Measurements from ENCODE around the gene ATP4A.

Gene ATP4A

GRCh38 chr19:35565016-35565856 is 1.8 kb upstream of the ATP4A start:
- no peak for DNase-seq

GRCh38 chr19:35562776-35563175 is 682 bp downstream of the ATP4A start:
- no peak for DNase-seq

- no peak for DNase-seq
Observed at GRCh38 chr19:35562336-35562735, 1.1 kb downstream of the ATP4A start.

- no peak for DNase-seq
Observed at GRCh38 chr19:35561436-35561835, 2.0 kb downstream of the ATP4A start.

DNA sequence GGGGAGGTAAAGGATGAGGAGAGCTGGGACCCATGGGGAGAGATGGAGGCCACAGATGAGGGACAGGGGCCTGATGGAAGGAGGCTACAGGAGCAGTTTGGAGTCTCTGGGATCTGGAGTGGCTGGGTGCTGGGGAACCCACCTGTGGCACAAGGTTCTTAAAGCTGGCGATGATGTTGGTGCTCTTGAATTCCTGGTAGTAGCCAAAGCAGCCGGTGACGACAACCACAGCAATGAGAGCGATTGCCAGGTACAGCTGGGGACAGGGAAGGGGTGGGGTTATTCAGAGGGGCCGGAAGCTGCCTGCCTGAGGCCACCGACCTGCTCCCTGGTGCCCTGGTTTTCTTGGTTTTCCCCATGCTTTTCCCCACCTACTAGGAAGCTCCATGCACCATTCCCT is 2.8 kb downstream of the ATP4A start:
- DNase-seq, result no peak

DNA sequence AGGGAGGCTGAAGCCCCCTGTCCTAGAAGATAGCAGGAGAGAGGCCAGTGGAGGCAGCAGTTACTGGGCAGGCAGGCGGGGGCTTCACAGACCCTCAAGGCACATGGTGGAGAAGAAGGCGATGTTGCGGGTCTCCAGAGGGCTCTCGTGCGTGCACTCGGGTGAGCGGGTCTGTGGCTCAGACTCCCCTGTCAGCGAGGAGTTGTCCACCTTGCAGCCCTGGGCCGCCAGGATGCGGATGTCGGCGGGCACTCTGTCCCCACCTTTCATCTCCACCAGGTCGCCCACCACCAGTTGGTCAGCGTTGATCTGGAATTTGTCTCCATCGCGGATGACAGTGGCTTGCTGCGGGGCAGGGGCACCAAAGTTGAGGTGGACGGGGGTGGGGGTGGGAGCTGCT is 3.2 kb downstream of the ATP4A start:
- DNase-seq, result no peak

- DNase-seq, result no peak
Observed at GRCh38 chr19:35559781-35560180, 3.7 kb downstream of the ATP4A start.

GRCh38 chr19:35559281-35559659 is 4.2 kb downstream of the ATP4A start:
- DNase-seq, result no peak

- no peak for DNase-seq
Observed at GRCh38 chr19:35558400-35559280, 4.8 kb downstream of the ATP4A start.

GRCh38 chr19:35557539-35558399 is 5.7 kb downstream of the ATP4A start:
- DNase-seq, result no peak

DNA sequence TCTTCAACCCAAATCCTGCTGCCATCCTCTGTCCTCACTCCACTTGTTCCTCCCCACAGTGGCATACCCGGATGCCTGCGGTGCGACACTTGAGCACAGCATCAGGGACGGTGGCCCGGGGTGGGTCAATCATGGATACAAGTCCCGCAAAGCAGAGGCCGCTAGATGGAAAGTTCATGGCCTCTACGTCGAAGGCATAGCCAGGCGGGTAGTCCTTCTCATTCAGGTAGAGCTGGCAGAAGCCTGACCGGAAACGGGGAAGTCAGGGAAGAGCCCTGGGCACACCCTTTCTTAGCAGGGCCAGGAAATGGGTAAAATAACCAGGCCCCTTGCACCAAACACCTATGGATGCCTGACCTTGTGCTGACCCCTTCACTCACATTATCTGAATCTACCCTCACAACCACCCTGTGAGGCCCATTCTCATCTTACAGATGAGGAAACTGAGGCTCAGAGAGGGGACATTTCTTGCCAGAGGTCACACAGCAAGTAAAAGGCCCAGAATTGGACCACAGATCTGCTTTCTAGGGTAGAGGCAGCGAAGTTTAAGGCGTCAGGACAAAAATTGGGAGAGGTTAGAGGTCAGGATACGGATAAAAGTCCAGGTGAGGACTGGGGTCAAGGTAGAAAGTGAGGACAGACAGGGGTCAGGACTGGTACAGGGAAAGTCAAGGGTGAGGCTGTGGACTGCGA is 6.5 kb downstream of the ATP4A start:
- no peak for DNase-seq

- no peak for DNase-seq
Observed at GRCh38 chr19:35556025-35556590, 7.3 kb downstream of the ATP4A start.

DNA sequence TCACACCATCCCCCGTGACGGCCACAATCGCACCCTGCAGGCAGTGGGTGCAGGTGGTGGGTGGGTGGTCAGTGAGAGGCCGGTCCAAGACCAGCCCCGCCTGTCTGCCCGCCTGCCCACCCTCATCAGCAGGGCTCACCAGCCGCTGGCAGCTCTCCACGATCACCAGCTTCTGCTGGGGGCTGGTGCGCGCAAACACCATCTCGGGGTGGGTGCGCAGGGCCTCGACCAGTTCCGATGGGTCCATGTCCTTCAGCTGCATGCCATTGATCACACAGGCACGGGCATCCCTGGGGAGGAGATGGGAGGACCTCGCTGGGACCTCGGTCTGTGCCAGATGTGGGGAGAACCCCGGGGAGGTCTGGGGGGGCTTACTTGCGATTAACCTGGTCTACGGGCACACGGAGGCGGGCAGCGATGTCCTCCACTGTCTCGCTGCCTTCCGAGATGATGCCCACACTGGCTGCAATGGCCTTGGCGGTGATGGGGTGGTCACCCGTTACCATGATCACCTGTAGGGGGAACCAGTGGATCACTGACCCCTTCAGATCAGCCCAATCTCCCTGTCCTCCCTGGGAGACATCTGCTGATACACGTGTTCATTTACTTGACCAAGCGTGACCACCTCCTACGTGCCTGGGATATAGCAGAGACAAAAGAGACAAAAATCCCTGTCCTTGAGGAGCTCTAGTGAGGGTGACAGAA is 8.0 kb downstream of the ATP4A start:
- DNase-seq, result no peak

DNA sequence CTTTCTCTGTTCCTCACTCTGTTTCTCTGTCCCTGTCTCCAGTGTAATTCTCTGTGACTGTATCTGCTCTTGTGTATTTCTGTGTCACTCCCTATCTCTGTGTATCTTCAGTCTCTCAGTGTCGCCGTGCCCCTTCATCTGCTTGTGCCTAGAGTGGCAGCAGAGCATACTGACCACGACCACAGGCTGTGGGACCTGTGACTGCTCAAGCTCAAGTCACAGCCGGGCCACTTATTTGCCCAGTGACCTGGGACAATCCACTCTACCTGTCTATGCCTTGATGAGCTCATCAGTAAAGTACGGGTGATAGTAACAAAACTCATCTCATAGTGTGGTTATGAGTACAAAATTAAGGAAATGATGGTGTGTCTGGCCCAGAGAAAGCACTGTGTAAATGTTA is 9.4 kb downstream of the ATP4A start:
- DNase-seq, result no peak

GRCh38 chr19:35553385-35554000 is 10.0 kb downstream of the ATP4A start:
- DNase-seq, result no peak

GRCh38 chr19:35552534-35553384 is 10.7 kb downstream of the ATP4A start:
- no peak for DNase-seq

- no peak for DNase-seq
Observed at GRCh38 chr19:35551091-35551810, 12.2 kb downstream of the ATP4A start.

GRCh38 chr19:35549879-35550523 is 13.5 kb downstream of the ATP4A start:
- no peak for DNase-seq
